ENCODE data around the gene PHKA2. TPM values are rescaled to one million over a fixed set of nuclear protein-coding genes. Genes with fewer than 3 reads are reported as not detected.
"Not testable (repeated sequence)": the region's sequence is repeated elsewhere in the genome, so short reads cannot be mapped to it uniquely, and the experiment has no call there.

Gene PHKA2
- 12.3 TPM for polyA plus RNA-seq (2012; ENCODE audit: missing spikeins)

- DNase-seq (ENCODE audit: insufficient read length) (no peak), FAIRE-seq (peak; percentile 72)
- TF ChIP-seq TAF1 (IDR thresholded peaks at IDR 0.05; ENCODE audit: borderline replicate concordance, low read depth, low read length) = no peak
- no peak; the same call in 1 of the 2 replicates for TF ChIP-seq POLR2A (IDR thresholded peaks at IDR 0.05; ENCODE audit: low read depth, low read length)
- no peak for TF ChIP-seq POLR2AphosphoS5 (IDR thresholded peaks at IDR 0.05; ENCODE audit: low read depth, low read length)
Measured at GRCh38 chrX:18983666-18984380, at the start of gene PHKA2. Gene PHKA2 (minus strand): TSS chrX:18984114. CDS start chrX:18983932, 182 bp downstream.

GRCh38 chrX:19030805-19031204 is 46.9 kb upstream of the PHKA2 start:
- FAIRE-seq = no peak
- DNase-seq (ENCODE audit: insufficient read length) = no peak
- no peak for TF ChIP-seq POLR2AphosphoS5 (IDR thresholded peaks at IDR 0.05; ENCODE audit: low read depth, low read length)
- no peak for TF ChIP-seq POLR2A (IDR thresholded peaks at IDR 0.05; ENCODE audit: low read depth, low read length)
- no peak for TF ChIP-seq TAF1 (IDR thresholded peaks at IDR 0.05; ENCODE audit: borderline replicate concordance, low read depth, low read length)

GRCh38 chrX:19028560-19028959 is 44.6 kb upstream of the PHKA2 start:
- DNase-seq (ENCODE audit: insufficient read length) (no peak), FAIRE-seq (no peak)
- TF ChIP-seq POLR2AphosphoS5 (IDR thresholded peaks at IDR 0.05; ENCODE audit: low read depth, low read length) (no peak), TAF1 (IDR thresholded peaks at IDR 0.05; ENCODE audit: borderline replicate concordance, low read depth, low read length) (no peak), POLR2A (IDR thresholded peaks at IDR 0.05; ENCODE audit: low read depth, low read length) (no peak)

- no peak for FAIRE-seq
- DNase-seq (ENCODE audit: insufficient read length) = no peak
- TF ChIP-seq POLR2A (IDR thresholded peaks at IDR 0.05; ENCODE audit: low read depth, low read length) = no peak
- no peak for TF ChIP-seq POLR2AphosphoS5 (IDR thresholded peaks at IDR 0.05; ENCODE audit: low read depth, low read length)
- TF ChIP-seq TAF1 (IDR thresholded peaks at IDR 0.05; ENCODE audit: borderline replicate concordance, low read depth, low read length) = no peak
Measured at GRCh38 chrX:19024366-19024765, 40.5 kb upstream of the PHKA2 start.

GRCh38 chrX:19019996-19020395 is 36.1 kb upstream of the PHKA2 start:
- DNase-seq (ENCODE audit: insufficient read length) = no peak

GRCh38 chrX:19017271-19017670 is 33.4 kb upstream of the PHKA2 start:
- DNase-seq (ENCODE audit: insufficient read length) (peak; percentile 22), FAIRE-seq (no peak)

More at GRCh38 chrX:19019996-19020395, 36.1 kb upstream of the PHKA2 start:
- no peak for FAIRE-seq
- TF ChIP-seq TAF1 (IDR thresholded peaks at IDR 0.05; ENCODE audit: borderline replicate concordance, low read depth, low read length) (no peak), POLR2A (IDR thresholded peaks at IDR 0.05; ENCODE audit: low read depth, low read length) (no peak), POLR2AphosphoS5 (IDR thresholded peaks at IDR 0.05; ENCODE audit: low read depth, low read length) (no peak)

GRCh38 chrX:19016614-19017013 is 32.7 kb upstream of the PHKA2 start:
- not testable (repeated sequence) for DNase-seq (ENCODE audit: insufficient read length); FAIRE-seq

More at GRCh38 chrX:19017271-19017670, 33.4 kb upstream of the PHKA2 start:
- TF ChIP-seq TAF1 (IDR thresholded peaks at IDR 0.05; ENCODE audit: borderline replicate concordance, low read depth, low read length) (no peak), POLR2A (IDR thresholded peaks at IDR 0.05; ENCODE audit: low read depth, low read length) (no peak), POLR2AphosphoS5 (IDR thresholded peaks at IDR 0.05; ENCODE audit: low read depth, low read length) (no peak)

GRCh38 chrX:19007868-19008267 is 24.0 kb upstream of the PHKA2 start:
- no peak for DNase-seq (ENCODE audit: insufficient read length)
- FAIRE-seq = no peak
- TF ChIP-seq POLR2A (IDR thresholded peaks at IDR 0.05; ENCODE audit: low read depth, low read length) (no peak), TAF1 (IDR thresholded peaks at IDR 0.05; ENCODE audit: borderline replicate concordance, low read depth, low read length) (no peak), POLR2AphosphoS5 (IDR thresholded peaks at IDR 0.05; ENCODE audit: low read depth, low read length) (no peak)

GRCh38 chrX:19007011-19007410 is 23.1 kb upstream of the PHKA2 start:
- no peak for TF ChIP-seq POLR2A (IDR thresholded peaks at IDR 0.05; ENCODE audit: low read depth, low read length)
- TF ChIP-seq TAF1 (IDR thresholded peaks at IDR 0.05; ENCODE audit: borderline replicate concordance, low read depth, low read length) = no peak
- TF ChIP-seq POLR2AphosphoS5 (IDR thresholded peaks at IDR 0.05; ENCODE audit: low read depth, low read length) = no peak
- FAIRE-seq = no peak

GRCh38 chrX:19005909-19006308 is 22.0 kb upstream of the PHKA2 start:
- FAIRE-seq (no peak), DNase-seq (ENCODE audit: insufficient read length) (no peak)
- no peak for TF ChIP-seq TAF1 (IDR thresholded peaks at IDR 0.05; ENCODE audit: borderline replicate concordance, low read depth, low read length)
- no peak for TF ChIP-seq POLR2A (IDR thresholded peaks at IDR 0.05; ENCODE audit: low read depth, low read length)

More at GRCh38 chrX:19007011-19007410, 23.1 kb upstream of the PHKA2 start:
- DNase-seq (ENCODE audit: insufficient read length) = no peak

- TF ChIP-seq TAF1 (IDR thresholded peaks at IDR 0.05; ENCODE audit: borderline replicate concordance, low read depth, low read length) (no peak), POLR2A (IDR thresholded peaks at IDR 0.05; ENCODE audit: low read depth, low read length) (no peak), POLR2AphosphoS5 (IDR thresholded peaks at IDR 0.05; ENCODE audit: low read depth, low read length) (no peak)
- FAIRE-seq = no peak
- no peak for DNase-seq (ENCODE audit: insufficient read length)
Measured at GRCh38 chrX:19003756-19004155, 19.8 kb upstream of the PHKA2 start.

- DNase-seq (ENCODE audit: insufficient read length) = no peak
- FAIRE-seq = no peak
- TF ChIP-seq POLR2A (IDR thresholded peaks at IDR 0.05; ENCODE audit: low read depth, low read length) = no peak
- TF ChIP-seq TAF1 (IDR thresholded peaks at IDR 0.05; ENCODE audit: borderline replicate concordance, low read depth, low read length) = no peak
- TF ChIP-seq POLR2AphosphoS5 (IDR thresholded peaks at IDR 0.05; ENCODE audit: low read depth, low read length) = no peak
Measured at GRCh38 chrX:18998653-18999052, 14.7 kb upstream of the PHKA2 start.
